Measurements from ENCODE around the gene TMEM164.

Gene TMEM164

DNA sequence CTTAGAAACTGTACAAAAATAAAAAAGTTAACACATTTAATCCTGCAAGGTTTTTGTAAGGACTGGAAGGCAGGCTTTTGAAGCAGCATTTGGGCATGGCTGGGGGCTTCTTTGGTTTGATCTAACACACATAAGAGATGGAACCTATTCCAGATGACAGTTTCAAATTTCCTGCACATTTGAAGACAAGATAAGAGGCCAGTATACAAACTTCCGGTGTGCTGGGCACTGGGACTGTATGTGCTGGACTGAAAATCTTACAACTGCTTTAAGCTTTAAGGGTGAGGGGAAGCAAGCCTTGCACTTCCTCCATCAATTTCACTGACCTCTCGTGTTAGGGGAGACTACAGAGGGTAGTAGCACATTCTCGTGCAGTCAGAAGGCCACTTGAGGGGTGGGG is 192.1 kb downstream of the TMEM164 start:
- DNase-seq = no peak

DNA sequence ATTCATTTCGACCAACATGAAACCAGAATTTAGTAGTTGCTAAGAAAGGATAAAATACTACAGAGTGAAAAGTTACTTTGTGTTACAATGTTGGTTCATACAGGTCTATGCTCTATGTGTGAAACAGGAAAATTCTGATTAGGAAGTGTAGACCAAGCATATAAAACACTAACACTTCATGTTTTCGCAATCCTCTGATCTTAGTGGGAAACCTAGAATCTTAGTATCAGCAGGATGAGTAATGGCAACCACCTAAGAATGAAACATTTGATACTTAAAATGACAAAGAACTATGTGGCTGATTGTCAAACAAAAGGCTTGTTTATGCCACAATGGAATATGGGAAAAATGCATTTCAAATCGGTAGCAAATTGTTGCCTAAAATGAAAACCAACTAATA is 198.9 kb downstream of the TMEM164 start:
- DNase-seq = no peak

DNA sequence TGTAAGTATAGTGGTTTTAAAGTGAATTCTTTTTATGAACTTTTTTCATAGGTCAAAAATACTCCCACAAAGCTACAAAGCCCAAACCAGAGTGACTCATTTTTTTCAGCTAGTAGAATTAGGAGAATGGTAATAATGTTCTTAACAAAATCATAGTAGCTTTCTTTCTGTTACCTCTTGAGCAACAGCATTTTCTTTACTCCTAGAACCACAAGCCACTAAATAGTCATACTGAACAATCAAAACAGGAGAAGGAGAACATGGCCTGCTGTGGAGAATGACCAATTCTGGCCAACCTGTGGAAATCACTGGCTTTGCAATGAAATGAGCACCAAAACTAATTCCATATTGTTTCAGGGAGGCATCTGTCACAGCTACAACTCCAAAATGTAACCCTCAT is 202.1 kb downstream of the TMEM164 start:
- no peak for DNase-seq

DNA sequence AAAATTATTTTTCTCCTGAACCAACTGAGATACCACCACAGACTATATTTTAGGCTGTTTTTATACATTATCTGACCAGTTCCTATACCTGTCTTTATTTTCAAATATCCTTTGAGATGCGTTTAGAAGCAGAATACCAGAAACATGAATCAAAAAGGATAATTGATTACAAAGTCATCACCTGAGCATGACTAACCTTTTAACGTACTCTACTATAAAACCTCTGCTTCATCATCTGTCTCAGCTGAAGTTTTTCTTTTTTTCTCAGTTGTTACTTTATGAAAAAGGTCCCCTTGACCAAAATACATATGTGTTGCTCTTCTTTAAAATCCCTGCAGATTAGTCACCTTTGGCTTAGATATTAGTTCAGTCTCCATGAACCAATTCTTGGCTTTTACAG is 205.2 kb downstream of the TMEM164 start:
- no peak for DNase-seq

DNA sequence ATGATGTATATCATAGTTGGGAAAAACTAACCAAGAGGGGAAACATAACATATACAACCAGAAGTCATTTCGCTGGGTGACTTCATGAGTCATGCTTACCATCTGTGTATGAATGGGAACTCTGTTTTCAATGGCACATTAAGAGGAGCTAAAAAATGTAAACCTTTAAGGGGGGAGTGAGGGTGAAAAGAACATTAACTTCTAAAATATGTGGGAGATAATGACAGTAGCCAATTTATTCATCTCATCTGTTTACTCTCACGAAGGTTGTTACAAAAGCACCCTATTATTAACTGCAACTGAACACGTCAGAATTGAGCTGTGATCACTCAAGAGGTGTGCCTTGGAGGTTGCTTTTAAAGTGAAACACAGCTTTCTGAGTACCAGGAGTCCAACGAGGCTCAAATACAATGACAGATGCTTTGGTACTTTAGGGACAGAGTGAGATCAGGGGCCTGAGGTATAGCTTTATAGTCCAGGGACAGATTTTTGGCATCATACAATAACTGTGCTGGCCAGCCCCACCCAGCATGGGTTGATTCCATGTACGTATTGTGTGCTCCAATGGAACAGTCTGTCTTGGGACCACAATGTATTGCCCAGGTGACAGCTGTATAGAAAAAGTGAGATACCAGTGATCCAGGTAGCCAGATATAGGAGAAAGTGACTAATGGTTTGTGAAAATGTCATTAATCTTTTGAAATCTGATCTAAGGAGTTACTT is 207.7 kb downstream of the TMEM164 start:
- no peak for DNase-seq

DNA sequence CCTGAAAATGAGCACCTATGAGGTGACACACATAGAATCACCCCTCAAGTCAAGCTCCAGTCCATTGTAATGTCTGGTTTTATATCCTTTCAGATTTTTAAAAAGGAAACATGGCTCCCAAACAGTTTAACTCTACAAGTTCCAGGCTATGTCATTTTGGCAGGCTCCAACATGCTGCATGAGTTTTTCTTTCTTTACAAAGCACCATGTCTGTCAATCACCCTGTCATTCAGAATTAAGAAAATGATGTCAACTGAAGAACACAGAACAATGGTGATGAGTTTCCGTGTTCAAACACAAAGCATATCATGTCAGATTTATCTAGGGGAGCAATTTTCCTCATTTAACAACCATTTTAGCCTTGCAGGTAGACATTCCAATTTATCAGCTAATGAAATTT is 208.4 kb downstream of the TMEM164 start:
- DNase-seq = no peak

DNA sequence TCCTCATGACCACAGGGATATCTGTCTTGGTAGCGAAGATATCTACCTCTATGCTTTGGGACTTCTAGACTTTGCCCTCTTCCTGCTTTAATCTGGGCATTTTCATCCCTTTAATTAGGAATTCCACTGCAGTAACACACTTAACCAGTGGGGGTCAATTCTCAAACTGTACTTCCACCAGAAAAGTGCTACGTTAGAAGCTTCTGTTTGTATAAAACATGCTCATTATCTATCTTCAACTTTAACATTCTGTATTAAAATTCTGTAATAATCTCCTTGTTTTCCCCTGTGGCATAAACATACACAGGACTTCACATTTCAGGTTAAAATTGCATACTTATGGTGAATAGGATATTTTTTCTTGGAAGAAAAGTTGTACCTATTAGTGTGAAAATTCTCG is 209.4 kb downstream of the TMEM164 start:
- DNase-seq = no peak

DNA sequence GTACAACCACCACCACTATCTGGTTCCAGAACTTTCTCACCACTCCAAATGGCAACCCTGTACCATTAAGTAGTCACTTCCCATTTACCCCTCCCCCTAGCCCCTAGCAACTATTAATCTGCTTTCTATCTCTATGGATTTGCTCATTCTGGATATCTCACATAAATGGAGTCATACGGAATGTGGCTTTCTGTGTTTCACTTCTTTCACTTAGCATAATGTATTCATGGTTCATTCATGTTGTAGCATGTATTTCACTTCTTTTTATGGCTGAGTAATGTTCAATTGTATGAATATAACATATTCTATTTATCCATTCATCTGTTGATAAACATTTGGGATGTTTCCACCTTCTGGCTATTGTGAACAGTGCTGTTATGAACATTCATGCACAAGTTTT is 210.3 kb downstream of the TMEM164 start:
- no peak for DNase-seq

DNA sequence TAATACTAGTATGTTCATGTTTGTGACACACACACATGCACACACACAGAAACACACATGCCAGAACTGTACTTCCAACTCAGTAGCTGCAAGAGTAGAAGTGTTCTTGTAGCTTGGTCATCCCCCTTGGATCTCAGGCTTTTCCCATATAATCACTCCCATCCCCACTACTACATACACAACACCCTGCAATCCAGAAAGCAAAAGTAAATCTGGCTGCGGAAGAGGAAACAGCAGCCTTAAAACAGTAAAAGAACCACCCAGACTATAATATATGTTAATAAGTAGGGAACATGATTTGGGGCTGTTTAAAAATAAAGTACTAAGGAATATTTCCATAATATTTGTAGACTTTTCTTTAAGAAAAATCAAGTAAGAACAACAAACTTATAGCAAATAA is 211.8 kb downstream of the TMEM164 start:
- no peak for DNase-seq

DNA sequence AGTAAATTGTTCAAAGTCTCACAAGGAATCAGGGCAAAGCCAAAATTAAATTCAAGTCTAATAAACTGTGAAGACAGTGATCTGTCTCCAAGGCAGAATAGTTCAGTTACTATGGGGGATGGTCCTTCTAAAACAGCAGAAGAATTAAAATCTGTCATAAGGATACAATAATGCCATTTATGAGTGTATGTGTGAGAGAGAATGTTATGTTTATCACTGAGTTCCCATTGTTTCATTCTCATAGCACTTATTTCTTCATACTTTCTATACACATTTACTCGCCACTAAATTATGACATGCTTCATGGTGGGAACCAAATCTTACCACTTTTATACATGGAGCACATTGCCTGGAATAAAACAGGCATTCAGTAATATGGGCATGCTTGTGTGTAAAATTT is 212.5 kb downstream of the TMEM164 start:
- DNase-seq = no peak

DNA sequence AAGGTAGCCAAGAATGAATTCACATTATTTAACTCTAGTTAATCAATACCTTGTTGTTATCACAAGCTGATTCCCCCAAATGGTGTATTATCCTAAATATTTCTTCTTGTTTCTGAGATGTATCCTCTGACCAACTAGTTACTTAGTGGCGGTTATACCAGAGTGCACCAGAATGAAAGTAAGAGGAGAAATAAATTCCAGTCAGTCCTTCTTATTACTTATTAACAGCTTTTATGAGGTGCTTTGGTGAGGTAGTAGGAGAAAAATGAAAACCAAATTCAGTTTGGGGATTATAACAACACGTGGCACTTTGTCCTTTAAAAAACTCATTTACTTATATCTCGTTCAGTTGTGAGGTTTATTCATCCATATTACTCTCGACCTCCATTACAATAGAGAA is 213.1 kb downstream of the TMEM164 start:
- no peak for DNase-seq

DNA sequence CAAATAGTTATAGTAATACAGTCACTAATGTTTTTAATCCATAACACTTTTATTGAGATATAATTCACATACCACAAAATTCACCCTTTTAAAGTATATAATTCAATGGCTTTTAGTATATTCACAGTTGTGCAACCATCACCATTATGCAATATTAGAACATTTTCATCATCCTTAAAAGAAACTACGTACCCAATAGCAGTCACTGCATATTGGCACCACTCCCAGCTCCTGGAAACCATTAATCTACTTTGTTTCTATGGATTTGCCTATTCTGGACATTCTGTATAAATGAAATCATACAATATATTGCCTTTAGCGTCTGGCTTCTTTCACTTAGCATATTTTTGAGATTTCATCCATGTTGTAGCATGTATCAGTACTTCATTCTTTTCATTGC is 215.7 kb downstream of the TMEM164 start:
- DNase-seq = no peak

DNA sequence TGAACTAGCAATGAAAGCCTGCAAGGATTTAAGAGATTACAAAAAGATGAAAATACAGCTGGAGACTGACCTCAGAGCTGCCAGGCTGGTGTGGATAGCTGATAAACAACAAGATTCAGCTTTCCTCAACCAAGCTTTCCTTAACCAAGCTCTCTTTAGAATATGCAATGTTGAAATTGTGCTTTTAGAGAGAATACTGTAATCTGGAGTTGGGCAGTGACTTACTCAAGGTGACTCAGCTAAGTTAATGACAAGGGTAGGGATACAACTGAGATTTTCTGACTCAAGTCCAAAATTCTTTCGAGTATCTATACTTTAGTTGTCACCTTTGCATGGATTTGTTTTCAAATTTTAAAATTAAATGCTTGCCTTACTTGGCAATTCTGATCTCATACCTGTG is 217.0 kb downstream of the TMEM164 start:
- no peak for DNase-seq

DNA sequence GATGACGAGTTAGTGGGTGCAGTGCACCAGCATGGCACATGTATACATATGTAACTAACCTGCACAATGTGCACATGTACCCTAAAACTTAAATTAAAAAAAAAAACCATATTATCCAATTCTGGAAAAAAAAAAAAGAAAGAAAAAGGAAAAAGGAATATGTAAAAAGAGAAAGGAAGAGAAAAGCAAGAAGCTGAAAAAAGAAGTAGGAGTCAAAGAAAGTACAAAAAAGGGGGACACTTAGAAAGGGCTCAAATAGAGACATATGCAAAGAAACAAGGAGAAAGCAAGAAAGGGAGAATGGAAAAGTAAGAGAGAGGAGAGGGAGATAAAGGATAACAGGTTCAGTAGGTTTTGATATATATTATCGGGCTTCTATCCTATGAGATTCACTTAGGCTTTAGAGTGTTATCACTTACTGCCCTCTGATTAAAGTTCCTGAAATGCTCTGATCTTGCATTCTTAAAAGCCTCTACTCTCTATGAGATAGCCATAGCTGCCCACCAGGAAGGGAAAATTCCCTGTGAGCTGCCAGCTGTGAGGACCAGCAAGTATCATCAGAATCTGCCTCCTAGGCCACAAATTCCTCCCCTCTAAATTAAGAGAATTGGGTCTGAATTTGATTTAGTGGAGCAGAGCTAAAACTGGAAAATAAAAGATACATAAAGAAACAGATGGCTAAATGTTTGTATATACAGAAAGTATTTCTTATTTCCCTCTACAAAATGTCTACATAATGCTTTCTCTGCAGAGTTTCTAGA is 219.8 kb downstream of the TMEM164 start:
- no peak for DNase-seq

DNA sequence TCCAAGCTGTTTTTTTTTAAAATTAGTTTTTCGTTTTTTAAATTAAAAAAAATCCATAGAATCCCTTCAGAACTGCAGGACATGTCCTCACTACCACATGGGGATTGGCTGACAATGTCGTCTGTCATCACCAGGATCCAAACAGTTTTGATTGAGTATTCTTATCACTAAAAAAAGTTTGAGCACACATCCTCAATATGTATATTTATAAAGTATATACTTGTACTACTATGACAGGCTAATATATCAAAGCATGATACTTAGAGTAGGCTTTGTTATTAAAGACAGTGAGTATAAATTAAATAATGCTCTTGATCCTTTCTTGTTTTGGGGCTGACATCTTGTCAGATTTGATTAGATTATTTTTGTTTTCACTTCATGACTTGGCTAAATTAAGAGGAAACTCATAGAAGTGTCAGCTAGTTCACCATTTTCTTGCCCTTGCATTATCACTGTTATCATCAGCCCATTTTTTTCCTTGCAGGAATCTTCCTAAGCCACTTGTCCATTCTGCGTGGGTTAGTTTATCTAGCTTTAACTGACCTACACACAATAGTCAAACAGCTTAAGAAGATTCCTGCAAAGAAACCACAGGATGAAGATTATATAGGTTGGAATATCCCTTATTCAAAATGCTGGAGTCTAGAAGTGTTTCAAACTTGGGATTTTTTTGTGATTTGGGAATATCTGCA is 222.2 kb downstream of the TMEM164 start:
- no peak for DNase-seq

DNA sequence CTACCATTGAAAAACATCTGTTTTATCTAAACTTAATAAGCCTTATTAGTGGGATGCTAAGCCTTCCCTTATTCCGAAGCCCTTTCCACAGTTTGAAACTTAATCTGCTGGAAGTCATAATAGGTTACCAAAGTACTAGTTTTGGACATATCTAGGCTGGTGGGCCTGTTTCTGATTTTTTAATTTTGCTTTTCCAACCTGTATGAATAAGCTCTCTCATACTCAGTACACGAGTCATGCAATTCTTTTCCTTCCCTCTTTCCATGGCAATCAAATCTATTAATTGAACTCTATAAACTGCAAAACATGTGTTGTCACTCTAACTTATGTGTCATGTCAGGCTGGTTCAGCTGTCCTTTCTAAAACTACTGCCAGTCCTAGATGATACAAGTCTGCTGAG is 224.0 kb downstream of the TMEM164 start:
- no peak for DNase-seq
